GM18505 (cell line): ENCODE measurements around the gene COQ3.
A peak's percentile ranks its signal among the peaks of the same experiment; 100 is the strongest.
"Not testable (repeated sequence)": the region's sequence is repeated elsewhere in the genome, so short reads cannot be mapped to it uniquely, and the experiment has no call there.

Source experiments
- ATAC-seq: cut with Tn5 transposase; IDR thresholded peaks from one replicate; pipeline ENCODE4 v1.9.1; 2021; ENCODE audit not compliant: unreplicated experiment
- POLR2A ChIP-seq: IDR thresholded peaks from 4 replicates; pipeline ENCODE4 v1.6.1; 2011; ENCODE audit warnings: borderline replicate concordance; ENCODE audit not compliant: insufficient read depth, insufficient read length; ENCODE audit errors: extremely low read depth

The COQ3 gene

GRCh38 chr6:99354983-99355382 lies 39.0 kb downstream of the COQ3 start:
- TF ChIP-seq POLR2A, result no peak
- ATAC-seq, result no peak

- no peak for ATAC-seq
- TF ChIP-seq POLR2A, result no peak
These were observed 40.9 kb downstream of the COQ3 start for GRCh38 chr6:99353126-99353525.

- no peak for ATAC-seq
- TF ChIP-seq POLR2A, result no peak
These were observed 43.4 kb downstream of the COQ3 start for GRCh38 chr6:99350573-99350972.

- TF ChIP-seq POLR2A, result no peak
- peak; percentile 61 for ATAC-seq
These were observed 44.5 kb downstream of the COQ3 start, which contains the start of gene FAXC for GRCh38 chr6:99349171-99350141. FAXC (minus strand) TSS chr6:99349674; CDS start chr6:99349372, 302 bp downstream.

GRCh38 chr6:99348288-99349170 lies 45.5 kb downstream of the COQ3 start:
- TF ChIP-seq POLR2A, result no peak
- ATAC-seq, result no peak

- TF ChIP-seq POLR2A, result no peak
- no peak for ATAC-seq
These were observed 46.2 kb downstream of the COQ3 start for GRCh38 chr6:99347804-99348203.

GRCh38 chr6:99346595-99346994 lies 47.4 kb downstream of the COQ3 start:
- no peak for ATAC-seq

GRCh38 chr6:99345164-99345563 lies 48.8 kb downstream of the COQ3 start:
- ATAC-seq, result no peak

More at GRCh38 chr6:99346595-99346994, 47.4 kb downstream of the COQ3 start:
- no peak for TF ChIP-seq POLR2A

GRCh38 chr6:99344289-99344688 lies 49.7 kb downstream of the COQ3 start:
- ATAC-seq, result no peak
- no peak for TF ChIP-seq POLR2A

More at GRCh38 chr6:99345164-99345563, 48.8 kb downstream of the COQ3 start:
- no peak for TF ChIP-seq POLR2A

- no peak for ATAC-seq
- TF ChIP-seq POLR2A, result no peak
These were observed 52.0 kb downstream of the COQ3 start for GRCh38 chr6:99341862-99342455.

- TF ChIP-seq POLR2A, result no peak
- ATAC-seq, result no peak
These were observed 55.8 kb downstream of the COQ3 start for GRCh38 chr6:99338188-99338587.

GRCh38 chr6:99335298-99335697 lies 58.7 kb downstream of the COQ3 start:
- not testable (repeated sequence) for ATAC-seq

GRCh38 chr6:99334526-99335127 lies 59.4 kb downstream of the COQ3 start:
- ATAC-seq, result peak; percentile 37

More at GRCh38 chr6:99334526-99335127, 59.4 kb downstream of the COQ3 start:
- TF ChIP-seq POLR2A, result no peak
